K562 (cell line): ENCODE data around the gene ALDH16A1. TPM values are rescaled to one million over a fixed set of nuclear protein-coding genes. Genes with fewer than 3 reads are reported as not detected.

Experiments used
- ATAC-seq: fragments of 200-7000 bp; cut with Tn5 transposase; 3 replicates; pipeline ENCODE4 v1.9.1; 2020; ENCODE audit warnings: moderate library complexity
- BruUV-seq: library from RNA; stranded (reverse); fragments of 400-500 nt; replicated peaks from 2 replicates; lab custom pipeline; 2021; lab: Mats Ljungman, UMichigan
- CTCF ChIA-PET: fragments of 300-600 bp; formaldehyde crosslinking; extraction: SDS; loops from one replicate; lab custom pipeline; 2021; ENCODE audit warnings: low intra/inter-chr PET ratio; lab: Yijun Ruan, JAX
- POLR2A ChIA-PET: fragments of 300-600, 350-650 bp; sonication (Branson Sonifier 250); formaldehyde crosslinking; extraction: SDS; loops from one replicate; lab custom pipeline; 2021; ENCODE audit warnings: antibody characterized with exemption, inconsistent platforms; lab: Yijun Ruan, JAX
- DNase-seq, 4 experiments: peaks; one replicate each; pipeline versions ENCODE4 v3.0.0 to v3.0.0-alpha.2; 2011 to 2018; ENCODE audit warnings: low spot score in 3 of 4, mixed read lengths in 3 of 4; ENCODE audit errors: extremely low read depth in 1 of 4
- FAIRE-seq: peaks from 2 replicates; lab custom pipeline; 2011; peaks lifted over from hg19 to GRCh38; lab: Jason Lieb, UNC
- H2AFZ ChIP-seq: 2 replicates; pipeline ENCODE4 v1.6.0; 2011; ENCODE audit warnings: low read depth, low read length, control low read depth, inconsistent platforms
- H3K27ac ChIP-seq: fragments of 200-600 bp; 3 replicates; pipeline ENCODE4 v1.8.0; 2011; ENCODE audit warnings: low read depth, mild to moderate bottlenecking, control low read depth, inconsistent platforms, low read length, moderate library complexity, mixed read lengths; ENCODE audit errors: extremely low read depth
- H3K27me3 ChIP-seq, 2 experiments: fragments of 300-600 bp in 1 of 2; 2 replicates in 1 of 2; 3 replicates in 1 of 2; pipeline versions ENCODE4 v1.6.0 to v1.8.0; 2011; ENCODE audit warnings: inconsistent platforms in 2 of 2, low read length in 2 of 2, mild to moderate bottlenecking in 1 of 2, mixed read lengths in 1 of 2, moderate library complexity in 1 of 2; ENCODE audit not compliant: control insufficient read depth in 2 of 2, insufficient read depth in 2 of 2
- H3K36me3 ChIP-seq: fragments of 300-600 bp; 3 replicates; pipeline ENCODE4 v1.8.0; 2011; ENCODE audit warnings: mild to moderate bottlenecking, low read length, inconsistent platforms; ENCODE audit not compliant: control insufficient read depth, insufficient read depth
- H3K4me1 ChIP-seq, 2 experiments: fragments of 200-600 bp in 1 of 2; replicated peaks in 1 of 2; 2 replicates in 1 of 2; 3 replicates in 1 of 2; pipeline versions ENCODE4 v1.5.1 to v1.8.0; 2011; ENCODE audit warnings: inconsistent platforms in 2 of 2, low read length in 2 of 2, mild to moderate bottlenecking in 1 of 2, mixed read lengths in 1 of 2, moderate library complexity in 1 of 2; ENCODE audit not compliant: control insufficient read depth in 2 of 2, insufficient read depth in 2 of 2
- H3K4me2 ChIP-seq: 2 replicates; pipeline ENCODE4 v1.6.1; 2011; ENCODE audit warnings: low read length, control low read depth, inconsistent platforms, mixed read lengths; ENCODE audit not compliant: insufficient read depth
- H3K4me3 ChIP-seq: fragments of 200-600 bp; sonication (generic), shearing (Covaris generic); 2 replicates; pipeline ENCODE4 v1.5.1; 2016; ENCODE audit warnings: control low read depth, inconsistent platforms
- H3K79me2 ChIP-seq: fragments of 200-600 bp; 3 replicates; pipeline ENCODE4 v1.8.0; 2011; ENCODE audit warnings: low read length, inconsistent platforms; ENCODE audit not compliant: control insufficient read depth, insufficient read depth
- H3K9ac ChIP-seq, 2 experiments: 2 replicates each; pipeline versions ENCODE4 v1.6.0 to v1.6.1; 2011; ENCODE audit warnings: low read depth in 2 of 2, low read length in 2 of 2, control low read depth in 1 of 2, inconsistent platforms in 1 of 2, mild to moderate bottlenecking in 1 of 2, mixed read lengths in 1 of 2; ENCODE audit not compliant: insufficient read depth in 1 of 2
- H3K9me1 ChIP-seq: one replicate; pipeline ENCODE4 v1.6.0; 2011; ENCODE audit warnings: inconsistent platforms, mild to moderate bottlenecking, low read length, moderate library complexity; ENCODE audit not compliant: control insufficient read depth, insufficient read depth
- H3K9me3 ChIP-seq: replicated peaks from 2 replicates; pipeline ENCODE4 v1.5.1; 2011; ENCODE audit warnings: low read depth, low read length, inconsistent platforms; ENCODE audit not compliant: control insufficient read depth, insufficient read depth
- H4K20me1 ChIP-seq: replicated peaks from 2 replicates; pipeline ENCODE4 v1.6.1; 2011; ENCODE audit warnings: low read length, inconsistent platforms, mixed read lengths; ENCODE audit not compliant: control insufficient read depth, insufficient read depth
- CBX3 ChIP-seq, 2 experiments: IDR thresholded peaks; 1 replicate in 1 of 2; 2 replicates in 1 of 2; pipeline ENCODE4 v1.6.1; 2012; ENCODE audit warnings: inconsistent platforms in 2 of 2, low read length in 2 of 2, borderline replicate concordance in 1 of 2, control low read depth in 1 of 2
- CTCFL ChIP-seq: IDR thresholded peaks from 2 replicates; pipeline ENCODE4 v1.6.1; 2011; ENCODE audit warnings: borderline replicate concordance, low read depth, mild to moderate bottlenecking, moderate library complexity, low read length; ENCODE audit not compliant: insufficient read depth, poor library complexity, severe bottlenecking
- E2F6 ChIP-seq, 2 experiments: IDR thresholded peaks; 2 replicates each; pipeline ENCODE4 v1.6.1; 2011; ENCODE audit warnings: borderline replicate concordance in 1 of 2, control low read depth in 1 of 2, low read depth in 1 of 2, low read length in 1 of 2, mild to moderate bottlenecking in 1 of 2, mixed read lengths in 1 of 2, moderate library complexity in 1 of 2; ENCODE audit not compliant: insufficient read depth in 1 of 2, insufficient read length in 1 of 2, poor library complexity in 1 of 2, severe bottlenecking in 1 of 2; ENCODE audit errors: extremely low read depth in 1 of 2
- GTF2F1 ChIP-seq: IDR thresholded peaks from 2 replicates; pipeline ENCODE4 v1.6.1; 2011; ENCODE audit warnings: low read depth, low read length, improper control_type of control experiment
- HCFC1 ChIP-seq: IDR thresholded peaks from 2 replicates; pipeline ENCODE4 v1.6.1; 2012; ENCODE audit warnings: low read depth, low read length, improper control_type of control experiment
- NUFIP1 ChIP-seq: fragments of 450-650 bp; IDR thresholded peaks from 2 replicates; pipeline ENCODE4 v1.6.1; 2018; ENCODE audit not compliant: partially characterized antibody
- PCBP1 ChIP-seq: fragments of 200-400 bp; formaldehyde crosslinking; IDR thresholded peaks from 2 replicates; pipeline ENCODE4 v1.6.1; 2018; ENCODE audit warnings: mild to moderate bottlenecking, low read depth, low read length; ENCODE audit not compliant: poor library complexity, severe bottlenecking
- PHF20 ChIP-seq: fragments of 450-650 bp; IDR thresholded peaks from 2 replicates; pipeline ENCODE4 v1.6.1; 2018; ENCODE audit not compliant: partially characterized antibody
- PRDM10 ChIP-seq: fragments of 450-650 bp; IDR thresholded peaks from 2 replicates; pipeline ENCODE4 v1.6.1; 2018; ENCODE audit not compliant: partially characterized antibody
- PTBP1 ChIP-seq: fragments of 200-400 bp; formaldehyde crosslinking; IDR thresholded peaks from 2 replicates; pipeline ENCODE4 v1.6.1; 2017; ENCODE audit warnings: low read depth, low read length
- SRSF9 ChIP-seq: fragments of 200-400 bp; formaldehyde crosslinking; IDR thresholded peaks from 2 replicates; pipeline ENCODE4 v1.6.1; 2017; ENCODE audit warnings: low read depth, low read length, borderline replicate concordance
- ZBTB7A ChIP-seq: IDR thresholded peaks from 2 replicates; pipeline ENCODE4 v1.6.1; 2011; ENCODE audit warnings: low read depth, mild to moderate bottlenecking, low read length, moderate library complexity, borderline replicate concordance; ENCODE audit not compliant: control insufficient read depth
- ZNF217 ChIP-seq: sonication (generic); formaldehyde crosslinking; IDR thresholded peaks from 2 replicates; pipeline ENCODE4 v1.8.0; 2022; ENCODE audit warnings: mild to moderate bottlenecking, missing genetic modification reagents
- WGBS: fragments of 100-300 bp; shearing (Covaris generic); methylation state at CpG from one replicate; pipeline ENCODE4 v1.1.6; 2016; ENCODE audit warnings: low coverage, mixed read lengths; ENCODE audit not compliant: insufficient coverage; ENCODE audit errors: missing lambda C conversion rate; 5-methylcytosine and 5-hydroxymethylcytosine counted together
- in situ Hi-C: fragments of 300-500 bp; cut with MboI; formaldehyde crosslinking; loops from 4 replicates; pipeline ENCODE4 v1.15.0; 2018; ENCODE audit warnings: inconsistent platforms, mixed read lengths
- intact Hi-C: fragments of 100-400 bp; cut with micrococcal nuclease; formaldehyde crosslinking; loops from 2 replicates; pipeline ENCODE4 v1.14.2; 2022
- polyA plus RNA-seq, 8 experiments: library from polyadenylated mRNA; depleted of rRNA in 4 of 8; stranded (reverse) in 5 of 8; unstranded in 3 of 8; fragments of >200 nt; fragmentation: Nextera tagmentation in 2 of 8; fragmentation: Illumina TruSeq in 1 of 8; extraction: Ambion mirVana in 2 of 8; extraction: Trizol in 1 of 8; gene quantifications; 2 replicates each; pipeline versions ENCODE4 v1.2.1 to v1.2.3, GENCODE V29; 2011 to 2014; ENCODE audit warnings: inconsistent platforms in 1 of 8, missing spikeins in 1 of 8
- total RNA-seq, 7 experiments: library from RNA; depleted of rRNA in 6 of 7; stranded (reverse); fragments of >200 nt in 6 of 7; fragmentation: Illumina TruSeq in 2 of 7; extraction: Trizol in 2 of 7; gene quantifications; 2 replicates each; pipeline versions ENCODE4 v1.2.1 to v1.2.3, GENCODE V29; 2011 to 2021; ENCODE audit warnings: low replicate concordance in 1 of 7

The ALDH16A1 gene
- total and polyA plus RNA-seq, 9 of the 15 experiments (the other 6 are each of a cell fraction or from before 2014, with no cell fraction given) = 2.2 to 52.2 (median 7.6) TPM

GRCh38 chr19:49422407-49423070, 30.5 kb upstream of the ALDH16A1 start:
- H3K4me1 ChIP-seq = peaks cover 44 to 56% of the 10 kb centered on the region in 2 experiments
- H3K9ac ChIP-seq = peak overlapping the region; percentile 67 to 92
- CTCF ChIA-PET = no interaction called here
- TF ChIP-seq CBX3 (IDR thresholded peaks at IDR 0.05; ENCODE audit: borderline replicate concordance in 1 of 2, low read length in 2 of 2) (peak in 1 of 2 experiments; percentile 81; a peak in 1 of 3 replicates), ZBTB7A (peak; percentile 66; the same call in 1 of the 2 replicates), SRSF9 (no peak), GTF2F1 (no peak), NUFIP1 (no peak), PHF20 (peak; percentile 69), E2F6 (IDR thresholded peaks at IDR 0.05; ENCODE audit: borderline replicate concordance in 1 of 2, extremely low read depth in 1 of 2, insufficient read depth in 1 of 2, insufficient read length in 1 of 2, low read depth in 1 of 2, low read length in 1 of 2, poor library complexity in 1 of 2, severe bottlenecking in 1 of 2) (peak; percentile 99), CTCFL (peak; percentile 74), PTBP1 (no peak), ZNF217 (CRISPR knock-in tag) (no peak), HCFC1 (peak; percentile 42), PRDM10 (peak; percentile 8), PCBP1 (peak; percentile 82)

More at GRCh38 chr19:49422407-49423070, 30.5 kb upstream of the ALDH16A1 start:
- Histone ChIP-seq H3K9me1 (no peaks in the 10 kb centered on the region), H3K9me3 (no peaks in the 10 kb centered on the region), H3K27me3 (no peaks in the 10 kb centered on the region), H4K20me1 (no peaks in the 10 kb centered on the region), H3K36me3 (no peaks in the 10 kb centered on the region), H3K4me2 (peak overlapping the region; percentile 78), H3K4me3 (peak overlapping the region; percentile 9; the same call in 1 of the 2 replicates), H3K79me2 (no peaks in the 10 kb centered on the region), H3K27ac (peak overlapping the region; percentile 50; the same call in 2 of the 3 replicates), H2AFZ (peak overlapping the region; percentile 98)
- FAIRE-seq (peak; percentile 58), ATAC-seq (peak; percentile 90), DNase-seq (peak; percentile 87 to 91 (median 90))
- WGBS = 6% methylated on average over 57 of the region's 58 CpGs
- POLR2A ChIA-PET = interaction anchor here (0.6 to 1.2 kb wide), 4 partner anchors 9 to 99 kb away, joined by 3 to 5 read pairs (median 4); no protein-coding TSS in a partner anchor
- BruUV-seq = no TSS peak
- in situ Hi-C loops = no loop called here
- intact Hi-C loops = loop anchor here (2.0 kb wide), 1 partner anchor 20 kb away; no protein-coding TSS in a partner anchor
